ENCODE results near the gene DOCK6.
"Not testable (repeated sequence)": the region's sequence is repeated elsewhere in the genome, so short reads cannot be mapped to it uniquely, and the experiment has no call there.

Gene DOCK6

DNA sequence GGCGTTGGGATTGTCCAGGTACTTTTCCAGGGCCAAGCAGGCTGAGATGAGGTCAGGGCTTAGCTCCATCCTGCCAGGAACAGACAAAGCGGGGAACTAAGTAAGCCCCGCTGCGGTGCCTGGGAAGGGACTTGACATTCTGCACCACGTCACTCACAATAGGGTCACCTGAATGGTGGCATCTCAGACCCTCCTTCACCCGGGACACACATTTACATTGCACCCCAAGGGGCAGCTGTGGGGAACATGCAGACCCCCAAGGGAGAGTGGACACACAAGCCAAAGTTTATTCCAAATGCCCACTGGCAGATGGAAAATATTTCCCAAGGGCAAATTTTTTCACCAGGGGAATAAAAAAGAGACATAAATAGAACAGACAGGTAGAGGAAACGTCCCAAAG, 86.4 kb downstream of the DOCK6 start:
- DNase-seq, result no peak

DNA sequence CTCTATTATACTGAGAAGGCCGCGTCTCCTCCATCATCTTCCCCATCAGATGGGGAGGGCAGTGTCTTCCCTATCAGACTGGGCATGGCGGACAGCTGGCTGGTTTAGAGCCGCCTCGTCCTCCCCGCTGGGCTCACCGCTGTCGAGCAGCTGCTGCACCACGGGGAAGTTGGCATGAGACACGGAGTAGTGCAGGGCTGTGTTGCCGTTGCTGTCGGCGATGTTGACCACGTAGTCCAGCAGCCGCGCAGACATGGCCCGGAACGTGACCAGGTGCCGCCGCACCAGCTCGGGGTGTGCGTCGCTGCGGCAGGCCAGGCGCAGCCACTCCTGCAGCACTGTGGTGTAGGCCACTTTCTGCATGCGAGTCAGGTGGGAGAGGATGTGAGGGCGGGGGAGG, 88.0 kb downstream of the DOCK6 start:
- no peak for DNase-seq

DNA sequence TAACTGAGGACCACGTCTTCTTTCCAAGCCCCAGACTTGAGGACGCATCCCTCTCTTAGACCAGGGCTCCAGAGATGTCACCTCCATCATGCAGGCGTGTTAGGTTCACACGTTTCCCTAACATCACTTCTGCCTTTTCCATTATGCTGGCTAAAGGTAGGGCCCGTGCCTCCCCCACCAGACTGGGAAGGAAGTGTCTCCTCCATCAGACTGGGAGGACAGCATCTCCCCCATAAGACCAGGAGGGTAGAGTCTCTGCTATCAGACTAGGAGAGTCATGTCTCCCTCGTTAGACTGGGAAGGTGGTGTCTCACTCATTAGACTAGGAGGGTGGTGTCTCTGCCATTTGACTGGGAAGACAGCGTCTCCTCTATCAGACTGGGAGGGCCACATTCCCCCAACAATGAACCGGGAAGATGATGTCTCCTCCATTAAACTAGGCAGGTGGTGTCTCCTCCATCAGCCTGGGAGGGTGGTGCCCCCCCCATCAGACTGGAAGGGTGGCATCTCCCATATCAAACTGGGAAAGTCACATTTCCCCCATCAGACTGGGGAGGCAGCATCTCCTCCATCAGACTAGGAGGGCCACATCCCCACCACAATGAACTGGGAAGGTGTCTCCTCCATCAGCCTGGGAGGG, 88.7 kb downstream of the DOCK6 start:
- DNase-seq, result no peak

DNA sequence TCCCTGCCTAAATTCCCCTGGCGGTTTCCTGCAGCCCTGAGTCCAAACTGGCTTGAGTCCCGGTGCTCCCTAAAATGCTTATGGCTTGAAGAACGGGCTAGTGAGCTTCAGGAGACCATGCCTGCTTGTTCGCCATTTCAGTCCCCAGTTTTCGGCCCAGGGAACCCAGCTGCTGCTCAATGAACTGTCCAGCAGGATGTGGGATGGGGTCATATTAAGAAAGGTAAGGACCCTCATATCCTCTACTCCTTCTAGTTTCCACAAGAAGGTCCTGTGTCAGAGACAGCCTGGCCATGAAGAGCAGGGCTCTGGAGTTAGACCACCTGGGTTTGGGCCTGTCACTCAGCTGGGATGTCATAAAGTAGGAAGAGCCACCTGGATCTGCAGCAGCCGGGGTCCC, 89.7 kb downstream of the DOCK6 start:
- no peak for DNase-seq

DNA sequence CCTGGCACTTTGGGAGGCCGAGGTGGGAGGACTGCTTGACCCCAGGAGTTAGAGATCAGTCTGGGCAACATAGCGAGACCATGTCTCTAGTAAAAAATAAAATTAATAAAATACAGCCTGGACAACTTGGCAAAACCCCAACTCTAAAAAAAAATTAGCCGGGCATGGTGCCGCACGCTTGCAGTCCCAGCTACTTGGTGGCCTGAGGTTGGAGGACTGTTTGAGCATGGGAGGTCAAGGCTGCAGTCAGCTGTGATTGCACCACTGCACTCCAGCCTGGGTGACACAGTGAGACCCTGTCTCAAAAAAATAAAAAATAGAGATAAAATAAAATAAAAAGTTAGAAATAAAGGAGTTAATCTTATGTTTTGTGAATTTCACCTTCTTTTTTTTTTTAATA, 91.2 kb downstream of the DOCK6 start:
- DNase-seq, result no peak

DNA sequence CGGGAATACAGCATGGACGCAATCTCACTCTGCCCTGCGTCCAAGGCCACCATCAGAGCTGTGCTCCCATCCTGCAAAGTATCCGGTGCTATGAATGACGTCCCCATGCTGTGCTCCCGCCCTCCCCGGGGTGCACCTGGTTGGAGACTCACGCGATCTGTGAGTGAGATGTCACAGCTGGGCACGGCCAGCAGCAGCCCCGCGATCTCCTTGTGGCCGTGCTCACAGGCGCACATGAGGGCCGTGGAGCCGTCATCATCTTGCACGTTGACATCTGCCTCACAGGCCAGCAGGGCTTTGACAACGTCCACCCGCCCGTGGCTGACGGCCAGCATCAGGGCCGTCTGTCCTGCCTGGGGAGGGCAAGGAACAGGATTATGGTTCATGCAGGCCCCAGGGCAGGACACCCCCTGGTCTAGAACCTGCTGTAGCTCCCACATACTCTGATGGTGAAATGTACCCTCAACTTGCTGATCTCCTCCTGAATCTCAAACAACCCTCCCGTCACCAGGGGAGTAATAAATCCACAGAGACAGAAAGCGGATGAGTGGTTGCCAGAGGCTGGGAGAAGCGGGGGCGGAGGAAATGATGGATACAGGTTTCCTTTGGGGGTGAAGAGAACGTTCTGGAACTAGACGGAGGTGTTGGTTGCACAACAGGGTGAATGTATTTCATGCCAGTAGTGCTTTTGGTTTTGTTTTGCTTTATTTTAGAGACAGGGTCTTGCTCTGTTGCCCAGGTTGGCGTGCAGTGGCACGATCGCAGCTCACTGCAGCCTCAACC, 92.2 kb downstream of the DOCK6 start:
- no peak for DNase-seq

DNA sequence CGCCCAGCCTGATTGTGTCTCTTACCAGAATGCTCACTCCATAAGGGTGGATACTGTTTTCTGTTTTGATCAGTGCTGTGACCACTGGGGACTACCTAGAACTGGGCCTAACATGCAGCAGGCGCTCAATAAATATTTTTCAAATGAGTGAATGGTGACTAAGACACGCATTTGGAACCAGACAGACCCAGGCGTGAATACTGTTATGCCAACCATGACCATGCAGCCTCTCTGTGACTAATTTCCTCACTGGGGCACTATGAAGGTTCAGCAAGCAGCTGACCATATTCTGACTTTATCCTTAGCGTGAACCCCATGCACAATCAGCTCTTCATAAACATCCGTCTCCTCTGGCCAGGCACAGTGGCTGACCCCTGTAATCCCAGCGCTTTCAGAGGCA, 93.8 kb downstream of the DOCK6 start:
- DNase-seq, result no peak

DNA sequence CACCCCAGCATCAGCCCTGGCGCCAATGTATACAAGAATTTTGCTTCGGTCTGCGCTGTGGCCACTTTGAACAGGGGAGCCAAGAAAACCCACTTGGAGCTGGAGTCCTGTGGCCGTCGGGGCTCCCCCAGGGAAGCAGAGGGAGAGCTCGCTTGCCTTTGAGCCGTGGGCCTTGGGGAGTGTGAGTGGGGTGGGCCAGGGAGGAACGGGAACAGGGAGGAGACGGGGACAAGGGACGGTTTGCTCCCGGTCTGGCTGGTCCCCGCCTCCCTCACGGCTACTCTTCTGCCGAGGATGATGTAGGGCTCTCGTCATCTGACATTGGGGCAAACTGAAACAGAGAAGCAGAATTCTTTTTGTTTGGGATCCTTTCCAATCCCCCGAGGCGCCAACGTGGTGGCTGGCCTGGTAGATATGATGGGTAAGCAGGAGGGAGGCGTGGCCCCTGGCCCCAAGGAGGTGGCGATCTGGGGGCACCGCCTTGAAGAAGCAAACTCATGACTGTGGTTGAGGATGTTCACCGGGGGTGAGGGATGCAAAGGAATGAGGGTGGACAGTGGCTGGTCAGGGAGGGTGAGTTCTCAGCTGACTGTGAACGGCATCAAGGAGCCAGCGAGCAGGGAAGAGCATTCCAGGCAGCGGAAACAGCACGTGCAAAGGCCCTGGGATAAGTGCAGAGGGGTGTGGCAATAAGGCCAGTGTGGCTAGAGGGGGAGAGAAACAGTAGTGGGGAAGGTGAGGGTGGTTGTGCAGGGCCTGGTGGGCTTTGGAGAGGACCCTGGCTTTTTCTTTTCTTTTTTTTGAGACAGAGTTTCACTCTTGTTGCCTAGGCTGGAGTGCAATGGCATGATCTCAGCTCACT, 95.8 kb downstream of the DOCK6 start:
- no peak for DNase-seq

DNA sequence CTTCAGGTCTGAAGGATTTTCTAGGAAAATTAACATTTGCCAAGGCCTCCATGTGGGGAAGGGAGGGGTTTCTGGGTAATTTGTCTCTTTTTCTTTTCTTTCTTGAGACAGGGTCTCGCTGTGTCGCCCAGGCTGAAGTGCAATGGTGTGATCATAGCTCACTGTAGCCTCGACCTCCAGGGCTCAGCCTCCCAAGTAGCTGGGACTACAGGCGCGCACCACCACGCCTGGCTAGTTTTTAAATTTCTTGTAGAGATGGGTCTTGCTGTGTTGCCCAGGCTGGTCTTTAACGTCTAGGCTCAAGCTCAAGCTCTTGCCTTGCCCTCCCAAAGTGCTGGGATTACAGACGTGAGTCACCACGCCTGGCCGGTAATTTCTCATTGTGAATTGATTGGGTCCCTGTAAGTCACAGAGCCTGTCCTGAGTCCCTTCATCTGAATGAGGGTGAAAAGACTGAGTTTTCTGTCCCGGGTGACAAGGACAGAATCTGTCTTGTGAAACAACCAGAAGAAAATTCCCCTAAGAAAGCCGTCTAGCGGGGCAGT, 96.8 kb downstream of the DOCK6 start:
- DNase-seq, result no peak

DNA sequence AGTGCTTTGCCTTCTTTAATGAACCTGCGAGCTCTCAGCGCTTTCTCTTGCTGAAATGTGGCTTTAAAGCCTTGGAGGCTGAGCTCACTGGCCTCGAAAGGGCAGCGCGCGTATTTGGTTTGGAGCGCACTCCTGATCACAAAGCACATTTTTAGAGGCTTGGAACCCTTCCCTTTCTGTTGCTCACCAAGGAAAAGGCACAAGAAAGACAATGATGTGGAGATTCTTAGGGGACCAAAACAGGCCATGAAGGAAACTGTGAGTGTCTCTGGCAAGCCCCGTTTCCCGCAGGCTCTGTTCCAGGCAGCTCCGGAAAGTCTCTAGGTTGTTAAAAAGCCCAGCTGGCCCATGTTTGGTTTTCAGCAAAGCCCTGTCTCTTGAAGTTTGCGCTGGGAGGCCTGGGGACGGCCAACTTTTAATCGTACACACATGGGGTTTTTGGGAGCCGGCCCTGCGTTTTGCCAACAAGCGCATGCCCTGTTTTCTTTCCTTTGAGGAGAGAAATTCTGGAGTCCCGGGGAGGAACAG, 97.4 kb downstream of the DOCK6 start:
- DNase-seq, result peak in 47 of 56 donors; percentile 8 to 76 (median 41)

DNA sequence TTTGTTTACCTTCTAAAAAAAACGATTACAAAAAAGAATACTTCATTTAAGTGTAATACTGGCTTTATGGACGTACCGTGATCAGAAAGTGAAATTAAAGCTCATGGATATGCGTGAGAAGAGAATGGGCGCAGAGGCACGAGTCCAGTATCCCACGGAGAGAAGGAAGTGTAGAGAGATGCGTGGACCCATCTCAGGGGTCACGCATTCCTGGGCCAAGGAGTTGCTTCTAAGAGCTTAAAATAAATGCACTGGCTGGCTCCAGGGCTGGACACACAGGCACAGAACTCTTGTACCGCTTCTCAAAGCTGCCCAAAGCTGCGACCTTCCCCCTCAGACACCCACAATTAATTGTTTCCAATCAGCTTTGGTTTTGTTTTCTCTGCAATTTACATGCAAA, 98.0 kb downstream of the DOCK6 start:
- DNase-seq, result peak in 1 of 56 donors; percentile 7

DNA sequence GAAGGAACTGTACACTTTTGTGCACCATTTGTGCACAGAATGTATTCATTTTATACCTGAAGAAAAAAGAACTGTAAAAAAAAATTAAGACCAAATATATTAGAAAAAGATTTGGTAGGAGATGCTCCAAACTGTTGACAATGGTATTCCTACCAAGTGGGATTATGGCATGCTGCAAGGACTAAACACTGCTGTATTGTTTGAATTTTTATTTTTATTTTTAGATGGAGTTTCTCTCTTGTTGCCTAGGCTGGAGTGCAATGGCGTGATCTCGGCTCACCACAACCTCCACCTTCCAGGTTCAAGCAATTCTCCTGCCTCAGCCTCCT, 101.9 kb downstream of the DOCK6 start:
- not testable (repeated sequence) for DNase-seq

DNA sequence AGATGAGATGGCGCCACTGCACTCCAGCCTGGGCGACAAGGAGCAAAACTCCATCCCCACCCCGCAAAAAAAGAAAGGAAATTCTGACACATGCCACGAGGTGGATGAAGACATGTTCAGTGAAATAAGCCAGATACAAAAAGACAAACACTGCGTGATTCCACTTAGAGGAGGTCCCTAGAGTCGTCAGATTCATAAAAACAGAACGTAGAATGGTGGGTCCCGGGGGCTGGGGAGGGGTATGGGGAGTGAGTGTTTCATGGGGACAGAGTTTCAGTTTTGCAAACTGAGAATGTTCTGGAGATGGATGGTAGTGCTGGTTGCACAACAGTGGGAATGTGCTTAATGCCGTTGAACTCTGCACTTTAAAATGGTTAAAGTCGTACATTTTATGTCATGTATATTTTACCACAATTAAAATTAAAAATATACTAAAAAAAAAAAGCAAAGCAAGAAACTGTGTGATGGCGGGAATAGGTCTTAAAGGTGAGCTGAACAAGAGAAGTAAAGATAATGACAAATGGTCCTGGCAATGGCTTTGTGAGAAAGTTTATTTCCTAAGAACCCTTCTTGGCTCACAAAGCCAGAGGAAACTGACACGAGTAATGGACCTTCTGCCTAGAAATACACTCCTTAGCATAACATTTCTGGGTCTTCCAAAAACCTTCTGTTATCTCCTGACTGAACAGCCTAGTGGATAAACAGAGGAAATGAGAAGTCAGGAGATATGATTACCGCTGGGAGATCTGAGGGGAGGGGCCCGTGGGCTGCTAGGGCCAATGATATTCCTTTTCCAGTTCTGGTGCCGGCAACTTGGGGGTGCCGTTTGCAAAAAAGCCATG, 102.5 kb downstream of the DOCK6 start:
- no peak for DNase-seq

DNA sequence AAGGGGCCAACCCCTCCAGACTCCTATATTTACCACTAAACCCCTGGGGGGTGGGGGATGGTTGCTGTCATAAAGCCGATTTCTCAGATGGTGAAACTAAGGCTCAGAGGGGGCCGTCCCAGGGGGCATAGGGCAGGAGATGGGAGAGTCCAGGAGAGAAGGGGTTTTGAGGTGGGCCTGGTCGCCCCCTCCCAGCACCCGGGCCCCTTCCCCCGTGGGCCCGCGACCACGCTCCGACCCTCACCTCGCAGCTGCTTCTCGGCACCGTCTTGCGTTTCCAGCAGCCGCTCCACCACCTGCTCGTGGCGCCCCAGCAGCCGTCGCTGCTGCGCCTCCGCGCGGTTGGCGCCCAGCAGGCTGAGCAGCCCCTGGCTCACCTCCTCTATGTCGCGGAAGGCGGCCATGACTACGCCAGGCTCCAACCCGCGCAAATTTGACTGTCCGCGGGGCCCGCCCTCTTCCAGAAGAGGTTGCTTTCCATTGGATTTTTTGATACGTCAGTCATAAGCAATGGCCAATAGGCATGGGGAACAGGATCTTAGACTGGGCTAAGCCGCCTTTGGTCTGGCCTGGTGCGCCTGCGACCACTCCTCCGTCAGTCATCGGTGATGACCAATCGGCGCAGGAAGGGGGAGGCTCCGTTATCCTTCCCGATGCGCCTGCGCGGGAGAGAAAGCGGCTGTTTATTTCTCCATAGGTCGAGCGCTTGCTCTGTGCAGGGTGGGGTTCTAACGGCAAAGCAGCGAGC, 106.8 kb downstream of the DOCK6 start, which contains the start of gene SPC24:
Gene SPC24 (minus strand): TSS at position 410 of the 748 bp plus-strand sequence. CDS start 6 bp downstream, at position 404.
- peak; percentile 66 to 98 (median 95) for DNase-seq

DNA sequence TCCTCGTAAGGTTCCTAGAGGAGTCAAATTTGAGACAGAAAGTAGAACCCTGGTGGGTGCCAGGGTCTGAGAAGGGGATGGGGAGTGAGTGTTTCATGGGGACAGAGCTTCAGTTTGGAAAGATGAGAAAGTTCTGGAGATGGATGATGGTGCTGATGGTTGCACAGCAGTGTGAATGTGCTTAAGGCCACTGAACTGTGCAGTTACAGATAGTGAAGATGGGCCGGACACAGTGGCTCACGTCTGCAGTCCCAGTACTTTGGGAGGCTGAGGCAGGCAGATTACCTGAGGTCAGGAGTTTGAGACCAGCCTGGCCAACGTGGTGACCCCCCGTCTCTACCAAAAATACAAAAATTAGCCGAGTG, 107.7 kb downstream of the DOCK6 start:
- no peak for DNase-seq

DNA sequence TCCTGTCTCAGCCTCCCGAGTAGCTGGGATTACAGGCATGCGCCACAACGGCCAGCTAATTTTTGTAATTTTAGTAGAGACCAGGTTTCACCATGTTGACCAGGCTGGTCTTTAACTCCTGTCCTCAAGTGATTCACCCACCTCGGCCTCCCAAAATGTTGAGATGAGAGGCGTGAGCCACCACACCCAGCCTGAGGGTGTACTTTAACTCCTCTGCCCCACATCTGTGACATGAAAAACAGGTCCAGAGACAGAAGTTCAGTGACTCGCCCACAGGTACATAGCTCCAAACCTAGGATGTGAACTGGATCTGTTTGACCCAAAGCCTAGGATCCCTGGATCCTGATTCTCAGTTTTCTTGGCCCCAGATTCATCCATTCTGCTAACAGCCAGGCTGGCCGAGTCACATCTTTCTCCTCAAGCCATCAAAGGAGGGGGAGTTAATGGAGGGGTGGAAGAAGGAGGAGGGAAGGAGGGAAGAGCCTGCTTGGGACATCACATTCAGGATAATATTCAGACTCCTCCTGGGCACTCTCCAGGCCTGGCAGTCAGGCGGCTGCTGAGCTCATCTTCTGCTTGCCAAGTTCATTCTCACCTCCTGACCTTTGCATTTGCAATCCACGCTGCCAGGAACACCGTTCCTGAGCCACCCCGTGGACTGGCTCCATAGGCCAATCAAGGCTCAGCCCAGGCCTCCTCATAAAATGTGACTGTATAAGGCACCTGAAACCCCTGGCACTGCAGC, 109.8 kb downstream of the DOCK6 start:
- peak in 9 of 56 donors; percentile 2 to 29 (median 7) for DNase-seq

DNA sequence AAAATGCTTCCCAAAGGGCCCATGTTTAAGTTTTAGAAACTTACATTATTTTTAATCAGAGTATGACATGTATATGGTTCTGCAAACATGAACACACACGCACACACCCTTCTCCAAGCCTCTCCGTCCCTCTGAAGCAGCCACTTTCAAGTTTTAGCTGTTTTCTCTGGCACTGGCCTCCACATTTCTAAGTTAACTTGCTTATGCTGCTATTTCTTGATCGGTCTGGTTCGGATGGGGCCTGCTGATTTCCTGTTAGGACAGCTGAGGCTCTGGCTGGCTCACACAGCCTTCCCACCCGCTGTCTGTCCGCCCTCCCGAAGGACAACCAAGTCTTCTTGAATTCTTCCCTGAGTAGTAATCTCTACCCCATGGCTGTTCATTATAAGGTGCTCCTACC, 111.1 kb downstream of the DOCK6 start:
- no peak for DNase-seq
